Fibroblast of lung (primary cell): Measurements from ENCODE around the gene WWTR1. TPM values are rescaled to one million over a fixed set of nuclear protein-coding genes. Genes with fewer than 3 reads are reported as not detected.

Experiments
- DNase-seq, 2 donors: peaks; one replicate each; pipeline versions ENCODE4 v3.0.0 to v3.0.0-alpha.2; 2010; ENCODE audit warnings: low read depth in 2 of 2
- H2AFZ ChIP-seq: 2 replicates; pipeline ENCODE4 v1.5.1; 2012; ENCODE audit warnings: low read length, control low read depth, inconsistent platforms
- H3K27ac ChIP-seq: 2 replicates; pipeline ENCODE4 v1.5.1; 2011; ENCODE audit warnings: low read length, control low read depth; ENCODE audit not compliant: insufficient read depth
- H3K27me3 ChIP-seq: 2 replicates; pipeline ENCODE4 v1.5.1; 2011; ENCODE audit warnings: mild to moderate bottlenecking, low read length; ENCODE audit not compliant: control insufficient read depth, insufficient read depth
- H3K36me3 ChIP-seq: 2 replicates; pipeline ENCODE4 v1.5.1; 2011; ENCODE audit warnings: low read length; ENCODE audit not compliant: control insufficient read depth, insufficient read depth
- H3K4me1 ChIP-seq: 2 replicates; pipeline ENCODE4 v1.5.1; 2011; ENCODE audit warnings: low read length; ENCODE audit not compliant: control insufficient read depth, insufficient read depth; ENCODE audit errors: extremely low read depth
- H3K4me2 ChIP-seq: 2 replicates; pipeline ENCODE4 v1.5.1; 2011; ENCODE audit warnings: low read length, control low read depth; ENCODE audit not compliant: insufficient read depth; ENCODE audit errors: extremely low read depth
- H3K4me3 ChIP-seq, 4 experiments: fragments of 200-600 bp in 1 of 4; sonication (generic) in 1 of 4; replicated peaks in 1 of 4; 2 replicates each; pipeline ENCODE4 v1.5.1; 2011 to 2016; ENCODE audit warnings: low read length in 4 of 4, low read depth in 3 of 4, mild to moderate bottlenecking in 3 of 4, control low read depth in 2 of 4, inconsistent platforms in 1 of 4, mixed read lengths in 1 of 4; ENCODE audit not compliant: insufficient read depth in 1 of 4; ENCODE audit errors: control extremely low read depth in 1 of 4
- H3K79me2 ChIP-seq: 2 replicates; pipeline ENCODE4 v1.5.1; 2012; ENCODE audit warnings: mild to moderate bottlenecking, low read length, inconsistent platforms; ENCODE audit not compliant: control insufficient read depth, insufficient read depth
- H3K9ac ChIP-seq: 2 replicates; pipeline ENCODE4 v1.5.1; 2011; ENCODE audit warnings: mild to moderate bottlenecking, low read length, control low read depth; ENCODE audit not compliant: insufficient read depth
- H3K9me3 ChIP-seq: 2 replicates; pipeline ENCODE4 v1.5.1; 2012; ENCODE audit warnings: low read depth, low read length; ENCODE audit not compliant: control insufficient read depth, insufficient read depth
- H4K20me1 ChIP-seq: 2 replicates; pipeline ENCODE4 v1.5.1; 2011; ENCODE audit warnings: low read length; ENCODE audit not compliant: control insufficient read depth, insufficient read depth; ENCODE audit errors: extremely low read depth
- EZH2 ChIP-seq: IDR thresholded peaks from 2 replicates; pipeline ENCODE4 v1.5.1; 2012; ENCODE audit warnings: low read length, control low read depth, mild to moderate bottlenecking; ENCODE audit errors: missing control alignments
- polyA plus RNA-seq, 2 donors: library from polyadenylated mRNA; depleted of rRNA in 1 of 2; stranded (reverse) in 1 of 2; unstranded in 1 of 2; fragments of >200 nt; gene quantifications; 2 replicates each; pipeline ENCODE4 v1.2.1, GENCODE V29; 2011 to 2012; ENCODE audit warnings: missing spikeins in 1 of 2
- total RNA-seq: library from RNA; depleted of rRNA; stranded (reverse); fragments of >200 nt; gene quantifications from 2 replicates; pipeline ENCODE4 v1.2.1, GENCODE V29; 2014
- TF ChIP-seq, protein P1 (sequence below), 2 donors: IDR thresholded peaks in 1 of 2; conservative IDR thresholded peaks in 1 of 2; 1 replicate in 1 of 2; 2 replicates in 1 of 2; pipeline ENCODE4 v1.5.1; 2011 to 2012; ENCODE audit warnings: low read length in 2 of 2, control low read depth in 1 of 2, inconsistent platforms in 1 of 2, low read depth in 1 of 2, mild to moderate bottlenecking in 1 of 2

The WWTR1 gene
- total and polyA plus RNA-seq, 2 donors (not counting 1 experiment from before 2014, with no cell fraction given), result 13.7 to 71.5 TPM

DNA sequence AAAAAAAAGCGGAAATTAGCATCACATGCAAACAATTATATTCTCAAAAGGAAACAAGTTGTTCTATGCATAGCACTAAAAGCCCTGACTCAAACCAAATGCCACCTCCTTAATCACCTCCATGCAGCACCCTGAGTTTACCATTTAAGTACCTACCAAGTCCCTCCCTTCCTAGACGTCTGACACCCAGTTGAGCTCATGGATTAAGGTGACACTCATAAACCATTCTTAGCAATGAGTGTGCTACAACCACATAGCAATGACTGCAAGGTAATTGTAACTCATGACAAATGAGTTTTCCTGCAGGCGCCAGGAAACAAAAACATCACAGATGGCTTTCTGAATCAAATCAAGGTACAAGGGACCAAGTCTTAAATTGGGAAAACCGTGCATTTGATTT lies 32.0 kb downstream of the WWTR1 start:
- Histone ChIP-seq H3K4me1 (peaks cover 6% of the 10 kb centered on the region), H4K20me1 (peaks cover 2% of the 10 kb centered on the region), H3K9me3 (no peaks in the 10 kb centered on the region), H3K27me3 (no peaks in the 10 kb centered on the region), H3K36me3 (no peaks in the 10 kb centered on the region), H3K9ac (no peak overlapping the region), H3K4me3 (no peak overlapping the region), H3K27ac (no peak overlapping the region), H3K4me2 (no peak overlapping the region), H2AFZ (no peak overlapping the region), H3K79me2 (peaks cover 65% of the 10 kb centered on the region)
- TF ChIP-seq EZH2, result no peak
- TF ChIP-seq, protein P1, sequence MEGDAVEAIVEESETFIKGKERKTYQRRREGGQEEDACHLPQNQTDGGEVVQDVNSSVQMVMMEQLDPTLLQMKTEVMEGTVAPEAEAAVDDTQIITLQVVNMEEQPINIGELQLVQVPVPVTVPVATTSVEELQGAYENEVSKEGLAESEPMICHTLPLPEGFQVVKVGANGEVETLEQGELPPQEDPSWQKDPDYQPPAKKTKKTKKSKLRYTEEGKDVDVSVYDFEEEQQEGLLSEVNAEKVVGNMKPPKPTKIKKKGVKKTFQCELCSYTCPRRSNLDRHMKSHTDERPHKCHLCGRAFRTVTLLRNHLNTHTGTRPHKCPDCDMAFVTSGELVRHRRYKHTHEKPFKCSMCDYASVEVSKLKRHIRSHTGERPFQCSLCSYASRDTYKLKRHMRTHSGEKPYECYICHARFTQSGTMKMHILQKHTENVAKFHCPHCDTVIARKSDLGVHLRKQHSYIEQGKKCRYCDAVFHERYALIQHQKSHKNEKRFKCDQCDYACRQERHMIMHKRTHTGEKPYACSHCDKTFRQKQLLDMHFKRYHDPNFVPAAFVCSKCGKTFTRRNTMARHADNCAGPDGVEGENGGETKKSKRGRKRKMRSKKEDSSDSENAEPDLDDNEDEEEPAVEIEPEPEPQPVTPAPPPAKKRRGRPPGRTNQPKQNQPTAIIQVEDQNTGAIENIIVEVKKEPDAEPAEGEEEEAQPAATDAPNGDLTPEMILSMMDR (conservative IDR thresholded peaks at IDR 0.05 in 1 of 2, IDR thresholded peaks at IDR 0.05 in 1 of 2; ENCODE audit: low read depth in 1 of 2, low read length in 2 of 2), result no peak
- peak in 1 of 2 donors; percentile 67 for DNase-seq

DNA sequence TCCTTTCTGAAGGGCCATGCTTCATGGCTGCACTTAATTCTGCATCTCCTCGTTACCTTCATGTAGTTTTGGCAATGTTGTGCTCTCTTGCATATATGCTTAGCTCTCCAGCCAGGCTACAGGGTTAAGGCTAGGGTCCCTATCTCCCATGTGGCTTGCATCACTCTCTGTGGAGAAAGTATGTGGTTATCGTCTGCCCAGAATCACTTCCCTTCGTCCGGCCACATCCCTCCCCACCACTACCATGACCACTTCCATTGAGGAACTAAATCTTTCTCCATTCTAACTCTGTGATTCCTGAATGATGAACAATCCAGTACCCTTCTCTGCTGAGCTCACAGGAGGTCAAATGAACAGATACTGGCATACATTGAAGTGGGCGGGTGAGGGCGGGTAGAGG lies 34.0 kb downstream of the WWTR1 start:
- peaks cover 63% of the 10 kb centered on the region for H3K79me2 ChIP-seq
- no peak overlapping the region for H3K4me3 ChIP-seq
- TF ChIP-seq, protein P1 (conservative IDR thresholded peaks at IDR 0.05 in 1 of 2, IDR thresholded peaks at IDR 0.05 in 1 of 2; ENCODE audit: low read depth in 1 of 2, low read length in 2 of 2), result no peak
- TF ChIP-seq EZH2, result no peak
- peak in 1 of 2 donors; percentile 36 for DNase-seq
- H3K27me3 ChIP-seq, result no peaks in the 10 kb centered on the region
- no peaks in the 10 kb centered on the region for H4K20me1 ChIP-seq
- no peak overlapping the region for H3K4me2 ChIP-seq
- H3K27ac ChIP-seq, result no peak overlapping the region
- H3K9me3 ChIP-seq, result no peaks in the 10 kb centered on the region
- H3K9ac ChIP-seq, result no peak overlapping the region
- no peak overlapping the region for H2AFZ ChIP-seq
- H3K36me3 ChIP-seq, result no peaks in the 10 kb centered on the region
- peaks cover 8% of the 10 kb centered on the region for H3K4me1 ChIP-seq

DNA sequence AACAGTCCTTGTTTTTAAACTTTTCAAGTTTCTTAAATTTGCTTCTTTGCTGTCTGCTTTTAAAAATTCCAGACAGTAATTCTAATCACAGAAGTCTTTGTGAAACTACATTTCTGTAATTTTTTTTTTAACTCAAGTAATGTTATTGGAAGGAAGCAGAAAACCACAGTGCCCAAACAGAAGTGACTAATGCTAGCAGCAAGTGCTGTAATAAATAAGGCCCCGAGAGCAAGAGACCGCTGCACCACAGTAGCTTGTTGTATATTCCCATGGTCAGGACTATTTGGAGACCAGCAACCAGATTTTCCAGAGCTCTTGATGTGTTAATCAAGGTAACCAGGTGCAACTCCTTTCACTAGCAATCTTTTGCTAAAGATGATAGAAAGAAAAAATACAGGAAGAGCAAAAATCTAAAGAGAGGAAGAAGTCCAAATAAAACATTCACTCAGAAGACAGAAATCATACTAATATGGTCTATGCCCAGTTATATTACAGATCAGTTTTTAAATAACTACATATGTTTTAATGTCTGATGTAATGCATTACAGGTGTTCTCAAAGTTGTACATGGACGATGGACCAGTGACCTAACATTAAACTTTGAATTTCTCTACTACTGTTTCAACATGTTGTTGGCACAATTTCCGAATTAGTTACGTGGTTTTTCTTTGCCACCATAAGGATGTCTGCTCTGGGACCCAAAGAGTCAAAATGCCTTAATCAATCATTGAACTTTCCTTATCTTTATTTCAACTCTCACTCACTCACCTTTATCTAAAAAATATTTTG lies 36.4 kb downstream of the WWTR1 start:
- Histone ChIP-seq H3K27me3 (no peaks in the 10 kb centered on the region), H3K36me3 (no peaks in the 10 kb centered on the region), H3K9ac (no peak overlapping the region), H3K9me3 (no peaks in the 10 kb centered on the region), H2AFZ (no peak overlapping the region), H3K27ac (no peak overlapping the region), H3K4me3 (no peak overlapping the region), H3K79me2 (peaks cover 63% of the 10 kb centered on the region), H3K4me1 (peaks cover 9% of the 10 kb centered on the region), H3K4me2 (peak overlapping the region; percentile 6), H4K20me1 (no peaks in the 10 kb centered on the region)
- DNase-seq, result peak; percentile 91 to 97
- TF ChIP-seq EZH2, result no peak
- TF ChIP-seq, protein P1 (conservative IDR thresholded peaks at IDR 0.05 in 1 of 2, IDR thresholded peaks at IDR 0.05 in 1 of 2; ENCODE audit: low read depth in 1 of 2, low read length in 2 of 2), result no peak
